ENCODE measurements around the gene DCDC2C.

DCDC2C gene

DNA sequence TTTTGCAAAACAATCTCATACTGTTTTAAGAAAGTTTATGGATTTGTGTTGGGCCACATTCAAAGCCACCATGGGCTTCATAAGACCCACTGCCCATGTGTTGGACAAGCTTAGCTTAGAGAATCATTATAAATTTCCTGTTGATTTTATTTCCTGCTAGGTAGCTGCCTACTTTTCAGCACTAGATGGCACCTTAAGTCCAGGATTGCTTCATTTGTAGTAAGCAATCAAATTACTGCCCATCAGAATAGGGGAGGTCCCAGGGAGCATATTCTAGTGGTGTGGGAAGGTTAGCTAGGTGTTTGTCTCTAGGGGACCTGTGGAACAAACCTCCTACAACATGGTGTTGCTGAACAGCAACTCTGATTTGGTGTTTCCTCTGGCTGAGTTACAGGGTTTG is 11.0 kb upstream of the DCDC2C start:
- TF ChIP-seq EZH2phosphoT487 (IDR thresholded peaks at IDR 0.05; ENCODE audit: low read depth), result no peak
- TF ChIP-seq, protein P1, sequence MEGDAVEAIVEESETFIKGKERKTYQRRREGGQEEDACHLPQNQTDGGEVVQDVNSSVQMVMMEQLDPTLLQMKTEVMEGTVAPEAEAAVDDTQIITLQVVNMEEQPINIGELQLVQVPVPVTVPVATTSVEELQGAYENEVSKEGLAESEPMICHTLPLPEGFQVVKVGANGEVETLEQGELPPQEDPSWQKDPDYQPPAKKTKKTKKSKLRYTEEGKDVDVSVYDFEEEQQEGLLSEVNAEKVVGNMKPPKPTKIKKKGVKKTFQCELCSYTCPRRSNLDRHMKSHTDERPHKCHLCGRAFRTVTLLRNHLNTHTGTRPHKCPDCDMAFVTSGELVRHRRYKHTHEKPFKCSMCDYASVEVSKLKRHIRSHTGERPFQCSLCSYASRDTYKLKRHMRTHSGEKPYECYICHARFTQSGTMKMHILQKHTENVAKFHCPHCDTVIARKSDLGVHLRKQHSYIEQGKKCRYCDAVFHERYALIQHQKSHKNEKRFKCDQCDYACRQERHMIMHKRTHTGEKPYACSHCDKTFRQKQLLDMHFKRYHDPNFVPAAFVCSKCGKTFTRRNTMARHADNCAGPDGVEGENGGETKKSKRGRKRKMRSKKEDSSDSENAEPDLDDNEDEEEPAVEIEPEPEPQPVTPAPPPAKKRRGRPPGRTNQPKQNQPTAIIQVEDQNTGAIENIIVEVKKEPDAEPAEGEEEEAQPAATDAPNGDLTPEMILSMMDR (IDR thresholded peaks at IDR 0.05; ENCODE audit: low read depth, low read length), result peak; percentile 83
- H3K79me2 ChIP-seq (ENCODE audit: low read length), result no peaks in the 10 kb centered on the region
- no peaks in the 10 kb centered on the region for H4K20me1 ChIP-seq (ENCODE audit: insufficient read depth, low read length)
- 0 out of 2 replicates have a peak, but pooled peaks cover 5% of the 10 kb centered on the region for H3K27me3 ChIP-seq (ENCODE audit: low read depth, low read length)
- H3K4me2 ChIP-seq (ENCODE audit: low read length), result peak overlapping the region; percentile 15; the same call in 1 of the 2 replicates
- H3K4me1 ChIP-seq (ENCODE audit: low read length), result no peaks in the 10 kb centered on the region
- no peak overlapping the region for H3K4me3 ChIP-seq (ENCODE audit: low read length)
- no peak overlapping the region for H3K27ac ChIP-seq (ENCODE audit: low read length)
- H3K9me3 ChIP-seq (ENCODE audit: insufficient read depth, low read length), result no peaks in the 10 kb centered on the region
- no peaks in the 10 kb centered on the region for H3K36me3 ChIP-seq (replicated peaks; ENCODE audit: low read depth, low read length)
- H3K9ac ChIP-seq (ENCODE audit: low read length), result no peak overlapping the region
- H2AFZ ChIP-seq (ENCODE audit: low read depth, low read length), result peak overlapping the region; percentile 53; the same call in 1 of the 2 replicates

GRCh38 chr2:3696545-3696944 is 6.8 kb upstream of the DCDC2C start:
- Histone ChIP-seq H3K4me1 (ENCODE audit: low read length) (no peaks in the 10 kb centered on the region), H3K27ac (ENCODE audit: low read length) (no peak overlapping the region), H3K36me3 (replicated peaks; ENCODE audit: low read depth, low read length) (no peaks in the 10 kb centered on the region), H3K9me3 (ENCODE audit: insufficient read depth, low read length) (no peaks in the 10 kb centered on the region), H3K27me3 (ENCODE audit: low read depth, low read length) (peaks cover 5% of the 10 kb centered on the region; the same call in 1 of the 2 replicates), H4K20me1 (ENCODE audit: insufficient read depth, low read length) (no peaks in the 10 kb centered on the region), H3K4me3 (ENCODE audit: low read length) (no peak overlapping the region), H3K4me2 (ENCODE audit: low read length) (no peak overlapping the region), H2AFZ (ENCODE audit: low read depth, low read length) (no peak overlapping the region), H3K79me2 (ENCODE audit: low read length) (no peaks in the 10 kb centered on the region), H3K9ac (ENCODE audit: low read length) (no peak overlapping the region)
- TF ChIP-seq, protein P1 (IDR thresholded peaks at IDR 0.05; ENCODE audit: low read depth, low read length), result no peak
- TF ChIP-seq EZH2phosphoT487 (IDR thresholded peaks at IDR 0.05; ENCODE audit: low read depth), result no peak

- no peak overlapping the region for H3K9ac ChIP-seq (ENCODE audit: low read length)
- no peaks in the 10 kb centered on the region for H3K79me2 ChIP-seq (ENCODE audit: low read length)
- no peak overlapping the region for H3K27ac ChIP-seq (ENCODE audit: low read length)
- H3K27me3 ChIP-seq (ENCODE audit: low read depth, low read length), result no peaks in the 10 kb centered on the region; the same call in 1 of the 2 replicates
- no peaks in the 10 kb centered on the region for H3K9me3 ChIP-seq (ENCODE audit: insufficient read depth, low read length)
- H2AFZ ChIP-seq (ENCODE audit: low read depth, low read length), result no peak overlapping the region
- no peaks in the 10 kb centered on the region for H3K36me3 ChIP-seq (replicated peaks; ENCODE audit: low read depth, low read length)
- H3K4me3 ChIP-seq (ENCODE audit: low read length), result no peak overlapping the region
- no peaks in the 10 kb centered on the region for H3K4me1 ChIP-seq (ENCODE audit: low read length)
- H3K4me2 ChIP-seq (ENCODE audit: low read length), result no peak overlapping the region
- TF ChIP-seq EZH2phosphoT487 (IDR thresholded peaks at IDR 0.05; ENCODE audit: low read depth), result no peak
- H4K20me1 ChIP-seq (ENCODE audit: insufficient read depth, low read length), result no peaks in the 10 kb centered on the region
Observed at GRCh38 chr2:3701071-3701470, 2.3 kb upstream of the DCDC2C start.

GRCh38 chr2:3703757-3704355 is 481 bp downstream of the DCDC2C start:
- H3K4me3 ChIP-seq (ENCODE audit: low read length), result no peak overlapping the region

More at GRCh38 chr2:3703757-3704355, 481 bp downstream of the DCDC2C start:
- H3K27ac ChIP-seq (ENCODE audit: low read length), result no peak overlapping the region
- no peaks in the 10 kb centered on the region for H3K79me2 ChIP-seq (ENCODE audit: low read length)
- peaks cover 4% of the 10 kb centered on the region; the same call in 1 of the 2 replicates for H3K27me3 ChIP-seq (ENCODE audit: low read depth, low read length)
- H4K20me1 ChIP-seq (ENCODE audit: insufficient read depth, low read length), result no peaks in the 10 kb centered on the region
- no peak overlapping the region for H3K9ac ChIP-seq (ENCODE audit: low read length)
- no peak for TF ChIP-seq EZH2phosphoT487 (IDR thresholded peaks at IDR 0.05; ENCODE audit: low read depth)
- TF ChIP-seq, protein P1 (IDR thresholded peaks at IDR 0.05; ENCODE audit: low read depth, low read length), result no peak
- no peaks in the 10 kb centered on the region for H3K36me3 ChIP-seq (replicated peaks; ENCODE audit: low read depth, low read length)
- no peak overlapping the region for H2AFZ ChIP-seq (ENCODE audit: low read depth, low read length)
- no peaks in the 10 kb centered on the region for H3K4me1 ChIP-seq (ENCODE audit: low read length)
- H3K9me3 ChIP-seq (ENCODE audit: insufficient read depth, low read length), result no peaks in the 10 kb centered on the region
- no peak overlapping the region for H3K4me2 ChIP-seq (ENCODE audit: low read length)
